WTC11 (cell line): Measurements from ENCODE around the gene PERP. TPM values are rescaled to one million over a fixed set of nuclear protein-coding genes. Genes with fewer than 3 reads are reported as not detected.

Experiments used
- ATAC-seq: fragments of 200-7000 bp; cut with Tn5 transposase; 2 replicates; pipeline ENCODE4 v1.10.0; 2021; ENCODE audit warnings: mild to moderate bottlenecking, moderate library complexity
- CTCF ChIA-PET: fragments of 300-600 bp; sonication (Branson Sonifier 250); formaldehyde crosslinking; loops from one replicate; lab custom pipeline; 2021; ENCODE audit warnings: antibody characterized with exemption; lab: Charles Lee
- POLR2A ChIA-PET: fragments of 350-600 bp; sonication (Branson Sonifier 250); formaldehyde crosslinking; loops from one replicate; lab custom pipeline; 2021; ENCODE audit warnings: antibody characterized with exemption; lab: Charles Lee
- DNase-seq: peaks from one replicate; pipeline ENCODE4 v3.0.0; 2021; ENCODE audit warnings: low spot score
- H3K27ac Mint-ChIP-seq: 2 replicates; pipeline ENCODE4 v1.8.0; 2021; ENCODE audit warnings: mixed read lengths
- H3K27me3 Mint-ChIP-seq: 2 replicates; pipeline ENCODE4 v1.8.0; 2021; ENCODE audit warnings: low read depth, mild to moderate bottlenecking, moderate library complexity, mixed read lengths
- H3K36me3 Mint-ChIP-seq: 2 replicates; pipeline ENCODE4 v1.8.0; 2021; ENCODE audit warnings: mixed read lengths
- H3K4me1 Mint-ChIP-seq: 2 replicates; pipeline ENCODE4 v1.8.0; 2022; ENCODE audit warnings: mixed read lengths
- H3K4me3 Mint-ChIP-seq: 2 replicates; pipeline ENCODE4 v1.8.0; 2021; ENCODE audit warnings: mild to moderate bottlenecking, moderate library complexity, mixed read lengths
- H3K9me3 Mint-ChIP-seq: 2 replicates; pipeline ENCODE4 v1.8.0; 2021; ENCODE audit warnings: mixed read lengths
- AR ChIP-seq: fragments of 250-450 bp; sonication (Bioruptor Pico); IDR thresholded peaks from 2 replicates; pipeline ENCODE4 v1.9.0; 2021; ENCODE audit warnings: mild to moderate bottlenecking
- ARID4B ChIP-seq: sonication (generic); formaldehyde crosslinking; IDR thresholded peaks from 2 replicates; pipeline ENCODE4 v1.8.0; 2023; ENCODE audit warnings: missing genetic modification reagents, mild to moderate bottlenecking, borderline replicate concordance
- CTCF ChIP-seq: fragments of 200-600 bp; IDR thresholded peaks from 2 replicates; pipeline ENCODE4 v1.8.0; 2022; ENCODE audit warnings: antibody characterized with exemption
- EMX1 ChIP-seq: fragments of 250-450 bp; sonication (Bioruptor Pico); IDR thresholded peaks from 2 replicates; pipeline ENCODE4 v1.8.0; 2021; ENCODE audit warnings: mild to moderate bottlenecking
- FOXP4 ChIP-seq: sonication (generic); formaldehyde crosslinking; IDR thresholded peaks from 2 replicates; pipeline ENCODE4 v1.8.0; 2022; ENCODE audit warnings: mild to moderate bottlenecking, missing genetic modification reagents
- MLX ChIP-seq: sonication (generic); formaldehyde crosslinking; IDR thresholded peaks from 2 replicates; pipeline ENCODE4 v1.8.1; 2023; ENCODE audit warnings: mild to moderate bottlenecking, missing genetic modification reagents, moderate library complexity
- PRDM15 ChIP-seq: sonication (generic); formaldehyde crosslinking; IDR thresholded peaks from 2 replicates; pipeline ENCODE4 v1.8.0; 2022; ENCODE audit warnings: missing genetic modification reagents
- SMAD4 ChIP-seq: sonication (generic); formaldehyde crosslinking; IDR thresholded peaks from 2 replicates; pipeline ENCODE4 v1.8.0; 2022; ENCODE audit warnings: mild to moderate bottlenecking, missing genetic modification reagents
- ZNF396 ChIP-seq: fragments of 250-450 bp; sonication (Bioruptor Pico); IDR thresholded peaks from 2 replicates; pipeline ENCODE4 v1.8.0; 2021; ENCODE audit warnings: mild to moderate bottlenecking, moderate library complexity, borderline replicate concordance
- ZNF423 ChIP-seq: fragments of 250-450 bp; sonication (Bioruptor Pico); IDR thresholded peaks from 2 replicates; pipeline ENCODE4 v2.1.2; 2022; ENCODE audit warnings: mild to moderate bottlenecking, moderate library complexity
- total RNA-seq: library from RNA; stranded (reverse); gene quantifications from 3 replicates; pipeline ENCODE4 v1.2.3, GENCODE V29; 2021

The PERP gene
- total RNA-seq, 1 experiment from 2014 or later, result 26.9 TPM

GRCh38 chr6:138109042-138109997 lies 2.1 kb upstream of the PERP start:
- ATAC-seq (no peak), DNase-seq (peak; percentile 74)
- Mint-ChIP-seq H3K27ac (no peak overlapping the region), H3K4me3 (0 out of 2 replicates have a peak overlapping the region, but pooled peaks have one; percentile 23), H3K36me3 (no peaks in the 10 kb centered on the region), H3K27me3 (peaks cover 6% of the 10 kb centered on the region), H3K4me1 (peaks cover 20% of the 10 kb centered on the region), H3K9me3 (no peaks in the 10 kb centered on the region)
- ChIA-PET CTCF (interaction anchor here (0.8 to 1.7 kb wide), 3 partner anchors 101 to 113 kb away, joined by 3 to 24 read pairs (median 21); no protein-coding TSS in a partner anchor), POLR2A (no interaction called here)
- TF ChIP-seq MLX (CRISPR knock-in tag) (no peak), CTCF (peak; percentile 88)

GRCh38 chr6:138107752-138108592 lies 753 bp upstream of the PERP start:
- CTCF ChIA-PET, result interaction anchor here (0.7 to 1.7 kb wide), 7 partner anchors 83 to 410 kb away, joined by 3 to 24 read pairs (median 3); no protein-coding TSS in a partner anchor
- TF ChIP-seq ARID4B (CRISPR knock-in tag), result 0 out of 2 replicates have a peak, but pooled peaks have one; percentile 32
- no peak for TF ChIP-seq AR
- peak; percentile 33; the same call in 1 of the 2 replicates for TF ChIP-seq ZNF423 (CRISPR knock-in tag)
- TF ChIP-seq, all 79 proteins: peak for 2
- POLR2A ChIA-PET, result no interaction called here
- no peaks in the 10 kb centered on the region for H3K9me3 Mint-ChIP-seq
- H3K27me3 Mint-ChIP-seq, result peaks cover 6% of the 10 kb centered on the region
- H3K27ac Mint-ChIP-seq, result 0 out of 2 replicates have a peak overlapping the region, but pooled peaks have one; percentile 23
- ATAC-seq (peak; percentile 19), DNase-seq (peak; percentile 23)
- peak overlapping the region; percentile 93 for H3K4me3 Mint-ChIP-seq
- no peaks in the 10 kb centered on the region for H3K36me3 Mint-ChIP-seq
- peaks cover 25% of the 10 kb centered on the region for H3K4me1 Mint-ChIP-seq

- ATAC-seq, result no peak
- Mint-ChIP-seq H3K9me3 (no peaks in the 10 kb centered on the region), H3K4me1 (peaks cover 25% of the 10 kb centered on the region), H3K4me3 (peak overlapping the region; percentile 90), H3K36me3 (no peaks in the 10 kb centered on the region), H3K27ac (peak overlapping the region; percentile 81), H3K27me3 (peaks cover 6% of the 10 kb centered on the region)
- no peak for DNase-seq
- ChIA-PET POLR2A (interaction anchor here (0.6 to 1.6 kb wide), 2 partner anchors 244 to 298 kb away, joined by 4 read pairs; partner anchors contain the start of gene HEBP2), CTCF (interaction anchor here (1.1 to 3.0 kb wide), 8 partner anchors 9 to 482 kb away, joined by 3 to 30 read pairs (median 7); partner anchors contain the start of gene HEBP2)
- TF ChIP-seq EMX1 (CRISPR knock-in tag), result no peak
- no peak for TF ChIP-seq FOXP4 (CRISPR knock-in tag)
- TF ChIP-seq PRDM15 (CRISPR knock-in tag), result no peak
- TF ChIP-seq SMAD4, result no peak
- no peak for TF ChIP-seq ZNF396 (CRISPR knock-in tag)
These were observed 548 bp downstream of the PERP start for GRCh38 chr6:138106665-138107077.
